ENCODE measurements around the gene SIGLEC6.

DNA sequence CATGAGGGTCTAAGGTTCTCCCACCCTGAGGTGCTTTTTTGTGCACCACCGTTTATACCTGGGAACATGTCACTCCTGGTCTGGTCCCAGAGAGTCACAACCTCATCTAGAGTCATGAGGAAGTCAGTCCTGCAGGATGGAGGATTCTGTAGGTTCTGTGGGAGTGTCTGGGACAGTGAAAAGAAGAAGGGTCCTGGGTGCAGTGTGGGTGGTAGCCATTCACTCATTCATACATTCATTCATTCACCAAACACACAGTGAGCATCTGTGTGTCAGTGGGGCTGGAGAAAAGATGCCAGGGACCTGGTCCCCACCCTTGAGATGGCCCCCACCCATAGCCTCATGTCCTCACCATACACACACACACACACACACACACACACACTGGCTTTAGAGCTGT lies 61.8 kb downstream of the SIGLEC6 start:
- TF ChIP-seq POLR2A (IDR thresholded peaks at IDR 0.05): no peak
- TF ChIP-seq, protein P1, sequence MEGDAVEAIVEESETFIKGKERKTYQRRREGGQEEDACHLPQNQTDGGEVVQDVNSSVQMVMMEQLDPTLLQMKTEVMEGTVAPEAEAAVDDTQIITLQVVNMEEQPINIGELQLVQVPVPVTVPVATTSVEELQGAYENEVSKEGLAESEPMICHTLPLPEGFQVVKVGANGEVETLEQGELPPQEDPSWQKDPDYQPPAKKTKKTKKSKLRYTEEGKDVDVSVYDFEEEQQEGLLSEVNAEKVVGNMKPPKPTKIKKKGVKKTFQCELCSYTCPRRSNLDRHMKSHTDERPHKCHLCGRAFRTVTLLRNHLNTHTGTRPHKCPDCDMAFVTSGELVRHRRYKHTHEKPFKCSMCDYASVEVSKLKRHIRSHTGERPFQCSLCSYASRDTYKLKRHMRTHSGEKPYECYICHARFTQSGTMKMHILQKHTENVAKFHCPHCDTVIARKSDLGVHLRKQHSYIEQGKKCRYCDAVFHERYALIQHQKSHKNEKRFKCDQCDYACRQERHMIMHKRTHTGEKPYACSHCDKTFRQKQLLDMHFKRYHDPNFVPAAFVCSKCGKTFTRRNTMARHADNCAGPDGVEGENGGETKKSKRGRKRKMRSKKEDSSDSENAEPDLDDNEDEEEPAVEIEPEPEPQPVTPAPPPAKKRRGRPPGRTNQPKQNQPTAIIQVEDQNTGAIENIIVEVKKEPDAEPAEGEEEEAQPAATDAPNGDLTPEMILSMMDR (IDR thresholded peaks at IDR 0.05): no peak
